HG02678 (cell line): ENCODE results near the gene ZNF423.
"Not testable (repeated sequence)": the region's sequence is repeated elsewhere in the genome, so short reads cannot be mapped to it uniquely, and the experiment has no call there.

ENCODE experiments used
- ATAC-seq: cut with Tn5 transposase; IDR thresholded peaks from one replicate; pipeline ENCODE4 v1.9.1; 2021; ENCODE audit warnings: mild to moderate bottlenecking, moderate library complexity; ENCODE audit not compliant: unreplicated experiment

The ZNF423 gene

DNA sequence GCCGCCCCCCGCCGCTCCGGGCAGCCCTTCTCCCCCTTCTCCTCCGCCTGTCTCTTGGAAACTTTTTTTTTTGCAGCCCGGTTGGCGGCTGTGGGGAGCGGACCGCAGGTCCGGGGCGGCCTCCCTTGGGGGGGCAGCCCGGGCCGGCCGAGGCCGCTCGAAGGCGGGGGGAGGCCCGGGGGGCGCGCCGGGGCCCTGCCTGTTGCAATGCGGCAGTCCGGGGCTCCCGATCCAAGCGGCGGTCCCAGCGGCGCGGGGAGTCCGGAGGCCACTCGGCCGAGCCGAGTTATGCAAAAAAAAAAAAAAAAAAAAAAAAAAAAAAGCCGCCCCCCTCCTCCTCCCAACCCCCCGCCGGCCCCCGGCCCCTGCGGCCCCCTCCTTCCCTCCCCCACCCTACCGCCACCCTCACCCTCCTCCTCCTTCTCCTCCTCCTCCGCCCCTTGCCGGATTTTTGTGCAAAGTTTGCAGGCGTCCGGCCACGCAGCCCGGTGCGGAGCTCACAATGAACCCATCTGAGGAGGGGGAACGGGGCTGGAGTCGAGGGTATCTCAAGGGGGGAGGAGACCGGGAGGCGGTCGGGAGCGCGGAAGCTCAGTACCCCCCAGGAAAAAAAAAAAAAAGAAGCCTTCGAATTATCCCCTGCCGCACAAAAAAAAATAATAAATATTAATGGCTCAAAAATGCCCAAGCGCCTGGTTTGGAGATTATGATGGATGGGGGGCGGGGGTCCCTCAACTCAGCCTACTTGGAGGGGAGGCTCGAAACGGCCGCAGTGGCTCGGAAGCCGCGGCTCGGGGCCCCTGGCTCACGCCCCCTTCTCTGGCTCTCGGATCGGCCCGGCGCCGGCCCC is at the start of gene ZNF423:
TSS of gene ZNF423 (minus strand) at position 291 of the 850 bp plus-strand sequence. CDS start 338 bp downstream, outside the sequence.
- ATAC-seq: no peak

- no peak for ATAC-seq
These were observed 48.6 kb upstream of the ZNF423 start for GRCh38 chr16:49904348-49905062.

- no peak for ATAC-seq
These were observed 47.0 kb upstream of the ZNF423 start for GRCh38 chr16:49902908-49903307.

- ATAC-seq: no peak
These were observed 45.8 kb upstream of the ZNF423 start for GRCh38 chr16:49901711-49902110.

DNA sequence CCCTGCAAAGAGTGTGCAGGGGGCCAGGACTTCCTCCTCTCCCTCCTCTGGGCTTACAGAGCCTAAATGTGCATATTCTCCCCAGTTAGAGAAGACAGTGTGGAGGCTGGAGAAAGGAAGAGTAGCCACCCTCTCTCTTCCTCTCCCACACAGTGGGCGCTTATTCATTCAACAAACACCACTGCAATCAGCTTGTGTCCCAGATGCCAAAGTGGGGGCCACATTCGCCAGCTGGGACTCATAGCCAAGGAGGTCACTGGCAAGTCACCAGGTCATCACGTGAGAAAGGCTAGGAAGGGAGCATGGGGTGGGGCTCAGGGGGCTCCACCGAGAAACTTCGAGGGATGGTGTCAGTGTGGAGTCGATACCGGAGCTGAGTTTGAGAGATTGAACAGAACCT is 45.0 kb upstream of the ZNF423 start:
- no peak for ATAC-seq

- ATAC-seq: no peak
These were observed 44.2 kb upstream of the ZNF423 start for GRCh38 chr16:49899991-49900695.

- ATAC-seq: no peak
These were observed 40.6 kb upstream of the ZNF423 start for GRCh38 chr16:49896447-49896964.

DNA sequence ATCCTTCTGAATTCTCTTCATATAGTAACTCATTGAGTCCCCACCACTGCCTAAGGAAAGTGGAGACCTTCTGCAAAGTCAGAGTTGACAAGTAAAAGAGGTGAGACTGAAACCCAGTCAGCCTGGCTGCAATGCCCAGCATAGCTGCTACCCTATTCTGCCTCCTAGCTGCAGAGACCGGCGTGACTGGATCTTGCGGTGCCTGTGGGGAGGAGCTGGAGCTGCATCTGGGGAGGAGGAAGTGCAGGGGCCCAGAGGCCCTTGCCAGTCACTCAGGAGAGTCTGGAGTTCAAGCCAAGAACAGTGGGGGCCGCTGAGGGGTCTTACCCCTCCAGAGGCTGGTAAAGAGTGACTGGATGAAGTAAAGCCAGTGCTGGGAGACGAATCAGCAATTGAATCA is 35.0 kb upstream of the ZNF423 start:
- ATAC-seq: no peak

DNA sequence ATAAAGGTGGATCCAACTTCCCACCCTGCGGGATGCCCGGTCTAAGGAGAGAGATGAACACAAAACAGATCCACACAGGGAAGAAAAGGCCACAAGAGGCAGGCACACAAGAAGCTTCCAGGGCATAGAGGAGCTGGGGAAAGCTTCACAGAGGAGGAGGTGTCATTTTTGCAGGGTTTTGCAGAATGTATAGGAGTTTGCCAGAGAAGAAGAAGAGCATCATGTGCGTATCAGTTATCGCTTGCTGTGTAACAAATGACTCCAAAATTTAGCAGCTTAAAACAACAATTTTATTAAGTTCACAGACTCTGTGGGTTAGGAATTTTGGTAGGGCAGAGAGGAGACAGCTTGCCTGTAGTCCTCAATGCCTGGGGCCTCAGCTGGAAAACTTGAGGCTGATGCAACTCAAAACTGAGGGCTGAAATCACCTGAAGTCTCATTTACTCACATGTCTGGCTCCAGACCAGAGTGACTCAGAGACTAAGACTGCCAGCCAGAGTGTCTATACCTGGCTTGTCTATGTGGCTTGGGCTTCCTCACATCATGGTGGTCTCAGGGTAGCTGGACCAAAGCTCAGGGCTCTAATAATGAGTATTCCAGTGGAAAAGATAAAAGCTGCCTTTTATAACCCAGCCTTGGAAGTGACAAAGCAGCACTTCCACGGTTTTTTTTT is 33.9 kb upstream of the ZNF423 start:
- ATAC-seq: no peak

DNA sequence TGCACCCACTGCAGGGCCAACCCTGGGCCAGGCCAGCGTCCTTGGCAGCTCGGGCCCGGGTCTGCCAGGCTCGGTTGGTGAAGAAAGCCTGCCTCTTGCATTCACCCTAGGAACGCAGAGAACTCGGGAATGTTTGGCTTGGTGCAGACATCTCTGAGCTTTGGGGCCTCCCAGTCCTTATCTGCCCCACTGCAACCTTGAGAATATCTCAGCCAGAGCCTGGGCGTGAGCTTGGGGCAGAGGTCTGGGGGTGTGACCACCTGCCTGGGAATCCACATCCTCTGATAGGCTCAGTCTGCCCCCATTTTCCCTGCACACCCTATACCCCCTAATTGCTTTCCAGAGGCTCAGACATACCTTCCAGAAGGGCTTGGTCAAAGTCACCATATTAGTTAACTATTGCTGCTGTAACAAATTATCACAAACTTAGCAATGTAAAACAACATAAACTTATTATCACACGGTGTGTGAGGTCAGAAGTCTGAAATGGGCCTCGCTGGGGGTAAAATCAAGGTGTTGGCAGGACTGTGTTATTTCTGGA is 30.7 kb upstream of the ZNF423 start:
- ATAC-seq: no peak

DNA sequence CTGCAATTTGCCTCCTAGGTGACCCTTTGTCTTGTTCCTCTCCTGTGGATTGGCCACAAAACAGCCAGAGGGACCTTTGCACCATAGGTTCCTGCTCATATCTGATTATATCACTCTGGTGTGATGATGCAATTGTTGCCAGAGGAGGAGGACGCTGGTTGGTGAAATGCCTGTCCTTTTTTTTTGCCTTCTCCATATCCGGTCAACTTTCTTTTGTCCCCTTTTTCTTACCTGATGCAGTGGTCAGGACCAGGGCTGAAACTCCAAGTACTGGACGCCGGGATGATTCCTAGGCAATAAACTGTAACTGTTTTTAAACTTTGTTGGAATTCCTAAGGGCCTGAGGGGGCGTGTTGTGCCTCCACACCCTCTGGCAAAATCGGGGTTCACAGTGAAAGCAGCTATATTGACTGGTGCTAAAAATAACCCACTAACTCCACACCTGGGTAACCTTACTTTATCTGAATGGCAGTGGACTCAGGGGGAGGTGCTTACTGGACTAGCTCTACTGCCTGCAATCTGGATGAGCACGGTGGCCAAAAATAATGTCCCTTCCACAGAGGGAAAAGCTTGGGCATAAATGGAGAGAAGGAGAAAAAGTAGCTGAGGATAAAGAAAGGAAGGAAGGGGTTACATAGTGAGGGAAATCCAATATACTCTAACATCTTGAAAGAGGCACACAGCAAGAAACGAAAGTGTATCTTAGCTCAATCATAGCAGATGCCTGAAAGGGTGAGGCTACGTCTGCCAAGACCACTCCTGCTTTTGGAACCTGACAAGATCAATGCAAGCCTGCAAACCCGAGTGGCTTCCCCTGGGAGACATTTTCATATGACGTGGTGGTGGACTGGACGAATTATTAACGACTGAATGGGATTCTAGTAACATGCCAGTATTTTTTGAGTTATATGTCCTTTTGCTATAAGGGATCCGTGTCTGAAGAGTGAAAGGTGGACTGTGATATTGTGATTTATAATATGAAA is 28.4 kb upstream of the ZNF423 start:
- no peak for ATAC-seq

- ATAC-seq: no peak
These were observed 27.4 kb upstream of the ZNF423 start for GRCh38 chr16:49883076-49884014.

- no peak for ATAC-seq
These were observed 26.0 kb upstream of the ZNF423 start for GRCh38 chr16:49881890-49882289.

DNA sequence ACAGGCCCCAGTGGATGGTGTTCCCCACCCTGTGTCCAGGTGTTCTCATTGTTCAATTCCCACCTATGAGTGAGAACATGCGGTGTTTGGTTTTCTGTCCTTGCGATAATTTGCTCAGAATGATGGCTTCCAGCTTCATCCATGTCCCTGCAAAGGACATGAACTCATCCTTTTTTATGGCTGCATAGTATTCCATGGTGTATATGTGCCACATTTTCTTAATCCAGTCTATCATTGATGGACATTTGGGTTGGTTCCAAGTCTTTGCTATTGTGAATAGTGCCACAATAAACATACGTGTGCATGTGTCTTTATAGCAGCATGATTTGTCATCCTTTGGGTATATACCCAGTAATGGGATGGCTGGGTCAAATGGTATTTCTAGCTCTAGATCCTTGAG is 22.6 kb upstream of the ZNF423 start:
- ATAC-seq: not testable (repeated sequence)

GRCh38 chr16:49876716-49877129 is 20.8 kb upstream of the ZNF423 start:
- ATAC-seq: no peak

DNA sequence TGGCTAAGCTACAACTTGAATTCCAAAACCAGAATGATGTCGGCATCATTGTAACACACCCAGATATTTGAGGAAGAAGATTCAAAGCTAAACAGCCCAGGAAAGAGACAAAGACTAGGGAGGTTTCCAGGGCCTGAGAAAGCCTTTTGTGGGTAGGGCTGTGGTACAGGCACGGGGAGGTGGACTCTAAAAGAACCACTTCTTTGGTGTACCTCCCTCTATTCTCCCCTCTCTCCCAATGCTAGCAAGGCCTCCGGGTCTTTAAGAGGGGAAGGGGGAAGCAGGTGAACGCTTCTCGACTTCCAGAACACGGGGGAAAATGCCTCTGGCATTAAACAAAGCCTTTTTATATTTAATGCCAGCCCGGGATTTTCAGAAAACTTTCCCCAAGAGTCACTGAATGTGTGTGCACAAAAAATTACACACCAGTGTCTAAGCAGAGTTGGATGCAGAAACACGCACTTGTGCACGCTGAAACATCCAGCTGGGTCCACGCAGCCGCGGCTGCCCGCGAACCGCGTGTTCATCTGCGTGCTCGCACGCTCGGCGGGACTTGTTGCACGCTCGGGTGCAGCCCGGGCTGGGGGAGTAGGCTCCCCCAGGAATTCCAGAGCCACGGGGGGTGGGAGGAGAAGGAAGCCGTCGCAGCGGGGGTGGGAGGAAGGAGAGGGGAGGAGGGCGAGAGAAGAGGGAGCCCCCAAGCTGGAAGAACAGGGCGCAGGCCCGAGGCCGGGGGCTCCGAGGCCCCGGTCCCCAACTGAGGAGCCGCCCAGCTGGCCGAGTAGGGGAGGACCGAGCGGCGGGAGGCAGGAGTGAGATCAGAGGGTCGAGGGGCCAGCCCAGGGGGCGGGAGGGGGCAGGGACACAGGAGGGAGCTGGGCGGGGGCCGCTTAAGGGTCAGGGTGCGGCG is 20.1 kb upstream of the ZNF423 start:
- no peak for ATAC-seq

DNA sequence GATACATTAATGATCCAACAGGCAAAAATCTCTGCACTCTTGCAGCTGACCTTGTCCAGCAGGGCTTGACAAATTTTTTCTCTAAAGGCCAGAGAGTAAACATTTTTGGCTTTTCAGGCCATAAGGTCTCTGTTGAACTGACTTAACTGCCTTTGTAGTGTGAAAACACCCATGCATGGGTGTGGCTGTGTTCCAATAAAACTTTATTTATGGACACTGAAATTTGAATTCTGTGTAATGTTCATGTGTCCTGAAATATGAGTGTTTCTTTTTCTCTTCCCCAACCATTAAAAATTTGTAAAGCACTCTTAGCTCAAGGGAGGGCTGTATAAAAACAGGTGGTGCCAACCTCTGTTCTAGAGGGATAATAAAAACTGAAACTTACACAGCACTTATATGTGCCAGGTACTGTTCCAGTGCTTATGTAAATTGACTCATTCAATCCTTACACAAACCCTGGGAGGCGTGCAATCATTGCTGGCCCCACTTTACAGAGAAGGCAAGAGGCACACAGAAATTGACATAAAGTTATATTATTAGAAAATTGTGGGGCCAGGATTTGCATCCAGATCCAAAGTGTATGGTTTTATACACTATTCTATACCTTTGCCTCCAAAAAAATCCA is 18.8 kb upstream of the ZNF423 start:
- no peak for ATAC-seq
